Liver (tissue), 2 donors: Measurements from ENCODE around the gene PPCS.

Experiments used
- YY1 ChIP-seq: IDR thresholded peaks from 2 replicates; pipeline ENCODE4 v1.6.1; 2016; ENCODE audit warnings: antibody characterized with exemption, mild to moderate bottlenecking
- TF ChIP-seq, protein P1 (sequence below): IDR thresholded peaks from 2 replicates; pipeline ENCODE4 v1.6.1; 2016; ENCODE audit warnings: antibody characterized with exemption
- TF ChIP-seq, protein P2 (sequence below): fragments of 150-350 bp; IDR thresholded peaks from 2 replicates; pipeline ENCODE4 v1.5.1; 2017; ENCODE audit warnings: improper control_type of control experiment, low read depth, low read length; ENCODE audit not compliant: missing input control
- donor health status: healthy.

DNA sequence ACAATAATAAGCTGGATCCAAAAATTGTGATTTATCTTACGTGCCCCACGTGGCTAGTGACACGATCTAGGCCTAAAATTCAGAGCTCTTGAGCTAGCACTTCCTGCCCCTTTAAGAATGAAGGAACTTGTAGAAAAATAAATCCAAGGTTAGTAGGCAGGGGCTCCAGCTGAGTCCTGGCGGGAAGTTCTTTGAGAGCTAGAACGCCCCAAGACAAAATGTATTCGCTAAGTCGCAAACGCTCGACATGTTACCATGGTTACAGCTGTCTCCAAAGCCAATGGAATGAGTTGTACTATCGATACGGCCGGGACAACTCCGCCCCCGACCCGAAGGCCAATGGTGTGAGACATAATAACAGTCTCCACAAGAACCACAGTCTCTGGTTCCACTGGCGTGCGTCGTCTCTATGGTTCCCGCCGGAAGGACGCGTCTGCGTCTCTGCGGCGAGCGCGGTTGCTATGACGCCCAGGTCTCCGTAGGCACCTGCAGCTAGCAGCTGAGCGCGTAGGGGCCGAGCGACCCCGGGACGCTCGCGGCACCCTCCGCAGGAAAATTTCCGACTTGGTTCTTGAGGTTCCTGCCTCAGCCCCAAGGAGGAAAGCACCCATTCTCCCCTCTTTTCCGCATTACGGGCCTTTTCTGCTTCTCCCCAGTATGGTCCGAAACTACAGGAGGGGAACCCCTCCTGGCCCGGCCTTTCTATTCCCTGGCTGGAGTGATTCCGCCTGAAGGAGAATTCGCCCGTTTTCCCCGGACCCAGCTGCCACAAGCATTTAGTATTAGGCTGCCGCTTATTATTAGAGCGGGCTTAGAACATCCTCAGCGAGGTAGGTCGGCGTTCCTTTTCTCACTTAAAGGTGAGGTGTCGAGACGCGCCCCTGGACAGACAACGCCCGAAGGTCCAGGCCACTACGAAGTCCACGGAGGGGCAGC is 6.8 kb downstream of the PPCS start, which contains the start of gene CCDC30:
- peak; percentile 91 for TF ChIP-seq YY1
- TF ChIP-seq, protein P1, sequence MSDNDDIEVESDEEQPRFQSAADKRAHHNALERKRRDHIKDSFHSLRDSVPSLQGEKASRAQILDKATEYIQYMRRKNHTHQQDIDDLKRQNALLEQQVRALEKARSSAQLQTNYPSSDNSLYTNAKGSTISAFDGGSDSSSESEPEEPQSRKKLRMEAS, result peak; percentile 57
- TF ChIP-seq, protein P2, sequence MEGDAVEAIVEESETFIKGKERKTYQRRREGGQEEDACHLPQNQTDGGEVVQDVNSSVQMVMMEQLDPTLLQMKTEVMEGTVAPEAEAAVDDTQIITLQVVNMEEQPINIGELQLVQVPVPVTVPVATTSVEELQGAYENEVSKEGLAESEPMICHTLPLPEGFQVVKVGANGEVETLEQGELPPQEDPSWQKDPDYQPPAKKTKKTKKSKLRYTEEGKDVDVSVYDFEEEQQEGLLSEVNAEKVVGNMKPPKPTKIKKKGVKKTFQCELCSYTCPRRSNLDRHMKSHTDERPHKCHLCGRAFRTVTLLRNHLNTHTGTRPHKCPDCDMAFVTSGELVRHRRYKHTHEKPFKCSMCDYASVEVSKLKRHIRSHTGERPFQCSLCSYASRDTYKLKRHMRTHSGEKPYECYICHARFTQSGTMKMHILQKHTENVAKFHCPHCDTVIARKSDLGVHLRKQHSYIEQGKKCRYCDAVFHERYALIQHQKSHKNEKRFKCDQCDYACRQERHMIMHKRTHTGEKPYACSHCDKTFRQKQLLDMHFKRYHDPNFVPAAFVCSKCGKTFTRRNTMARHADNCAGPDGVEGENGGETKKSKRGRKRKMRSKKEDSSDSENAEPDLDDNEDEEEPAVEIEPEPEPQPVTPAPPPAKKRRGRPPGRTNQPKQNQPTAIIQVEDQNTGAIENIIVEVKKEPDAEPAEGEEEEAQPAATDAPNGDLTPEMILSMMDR, result no peak
